IPS-18a (cell line): ENCODE results near the gene DENND1A.

ENCODE experiments used
- H3K27ac ChIP-seq: one replicate; pipeline ENCODE4 v1.5.1; 2013; ENCODE audit warnings: low read length
- H3K27me3 ChIP-seq: one replicate; pipeline ENCODE4 v1.6.1; 2013; ENCODE audit warnings: mild to moderate bottlenecking, low read length; ENCODE audit not compliant: control insufficient read depth, insufficient read depth
- H3K36me3 ChIP-seq: one replicate; pipeline ENCODE4 v1.6.1; 2013; ENCODE audit warnings: low read depth, low read length; ENCODE audit not compliant: control insufficient read depth
- H3K4me1 ChIP-seq: one replicate; pipeline ENCODE4 v1.6.1; 2013; ENCODE audit warnings: low read depth, low read length; ENCODE audit not compliant: control insufficient read depth
- H3K4me3 ChIP-seq: one replicate; pipeline ENCODE4 v1.5.1; 2013; ENCODE audit warnings: low read length
- H3K9ac ChIP-seq: one replicate; pipeline ENCODE4 v1.6.1; 2013; ENCODE audit warnings: mild to moderate bottlenecking, low read length, moderate library complexity
- H3K9me3 ChIP-seq: one replicate; pipeline ENCODE4 v1.6.1; 2013; ENCODE audit warnings: low read depth, low read length; ENCODE audit not compliant: control insufficient read depth

The DENND1A gene

DNA sequence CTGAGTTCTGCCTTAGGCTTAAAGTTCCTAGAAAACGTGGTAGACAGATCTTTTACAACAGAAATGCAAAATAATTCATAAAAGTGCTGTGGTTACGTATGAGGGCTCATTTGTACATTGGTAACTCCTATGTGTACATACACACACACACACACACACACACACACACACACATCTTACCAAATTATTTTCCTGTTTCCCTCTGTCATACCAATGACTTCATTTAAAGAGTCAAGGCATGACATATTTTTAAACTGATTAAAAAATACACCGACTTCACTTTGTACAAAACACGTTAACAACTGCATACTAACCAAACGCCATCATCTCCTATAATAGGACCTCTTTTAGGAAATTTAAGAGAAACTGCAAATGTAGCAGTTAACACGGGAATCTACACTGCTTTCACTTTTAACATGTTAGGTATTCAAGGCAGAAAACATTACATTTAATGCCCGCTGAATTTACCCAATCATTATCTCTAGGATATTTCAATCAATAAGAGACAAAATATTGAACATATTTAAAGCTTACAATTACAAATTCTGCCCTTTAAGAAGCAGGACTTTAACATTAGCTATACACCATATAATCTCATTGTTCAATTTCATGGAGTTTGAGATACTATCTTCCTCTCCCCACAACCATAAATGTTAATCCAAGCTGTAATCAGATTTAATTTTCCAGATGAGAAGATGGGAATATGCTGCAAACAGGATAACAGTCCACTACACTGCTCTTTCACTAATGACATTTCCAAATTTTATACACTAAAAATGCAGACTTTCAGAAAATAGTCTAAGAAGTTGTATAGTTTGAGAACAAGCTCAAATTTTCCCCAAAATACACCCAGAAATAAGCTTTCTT, 133.1 kb downstream of the DENND1A start:
- Histone ChIP-seq H3K4me1 (peaks cover 26% of the 10 kb centered on the region), H3K27ac (no peak overlapping the region), H3K36me3 (no peaks in the 10 kb centered on the region), H3K4me3 (no peak overlapping the region), H3K27me3 (no peaks in the 10 kb centered on the region), H3K9ac (no peak overlapping the region), H3K9me3 (no peaks in the 10 kb centered on the region)

DNA sequence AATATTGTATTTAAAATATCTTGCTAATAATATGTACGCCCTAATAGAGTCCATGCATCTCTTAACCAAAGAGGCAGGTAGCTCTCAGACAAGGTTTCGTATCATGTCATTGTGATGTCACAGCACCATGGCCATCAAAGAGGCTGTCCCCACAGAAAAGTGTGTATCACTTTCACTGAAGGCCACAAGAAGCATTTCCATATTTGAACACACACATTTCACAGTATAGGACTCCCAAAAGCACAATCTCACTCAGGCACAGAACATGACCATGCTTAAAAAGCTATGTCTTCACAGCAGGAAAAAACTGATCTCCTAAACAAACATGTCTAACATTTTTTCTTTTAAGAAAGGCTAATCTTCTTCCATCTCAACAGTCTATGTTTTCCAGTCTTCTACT, 133.8 kb downstream of the DENND1A start:
- H3K9ac ChIP-seq, result no peak overlapping the region
- no peaks in the 10 kb centered on the region for H3K27me3 ChIP-seq
- peaks cover 24% of the 10 kb centered on the region for H3K4me1 ChIP-seq
- H3K27ac ChIP-seq, result no peak overlapping the region
- no peaks in the 10 kb centered on the region for H3K36me3 ChIP-seq
- H3K9me3 ChIP-seq, result no peaks in the 10 kb centered on the region
- H3K4me3 ChIP-seq, result no peak overlapping the region

DNA sequence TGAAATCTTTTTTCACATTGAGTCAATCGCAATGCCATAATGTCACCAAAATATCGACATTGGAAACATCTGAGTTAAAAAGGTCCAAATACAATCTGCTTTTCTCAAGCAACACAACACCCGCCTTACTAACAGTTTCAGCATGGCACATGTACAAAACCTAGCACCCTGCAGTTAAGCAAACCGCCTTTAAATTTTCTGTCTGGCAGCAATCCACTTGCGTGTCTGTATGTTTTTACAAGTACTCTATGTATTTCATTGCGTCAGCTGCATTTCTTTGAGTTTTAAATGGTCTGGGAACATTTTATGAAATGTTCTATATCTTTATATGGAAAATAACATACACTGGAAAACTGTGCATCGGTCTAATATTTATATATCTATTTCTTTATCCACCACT, 134.6 kb downstream of the DENND1A start:
- Histone ChIP-seq H3K36me3 (no peaks in the 10 kb centered on the region), H3K9me3 (no peaks in the 10 kb centered on the region), H3K4me3 (no peak overlapping the region), H3K27me3 (no peaks in the 10 kb centered on the region), H3K4me1 (peaks cover 18% of the 10 kb centered on the region), H3K9ac (no peak overlapping the region), H3K27ac (no peak overlapping the region)

DNA sequence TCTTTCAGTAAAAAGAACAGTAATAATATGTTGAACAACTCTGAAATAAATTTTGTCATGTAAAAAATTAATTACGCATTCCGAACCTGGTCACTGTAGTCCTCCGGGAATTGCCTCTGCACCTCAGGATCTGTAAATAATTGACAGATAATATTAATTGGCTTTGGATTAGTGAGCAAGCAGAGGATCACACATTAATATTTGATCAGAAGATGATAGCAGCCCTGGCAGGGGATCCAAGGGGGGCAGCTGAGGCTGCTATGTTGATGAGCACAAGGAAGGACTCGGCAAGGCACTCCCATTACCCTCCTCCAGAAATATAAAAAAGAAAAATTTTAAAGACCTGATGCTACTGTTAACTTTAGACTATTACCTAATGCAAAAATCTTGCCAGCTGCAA, 137.4 kb downstream of the DENND1A start:
- no peaks in the 10 kb centered on the region for H3K27me3 ChIP-seq
- H3K4me3 ChIP-seq, result no peak overlapping the region
- H3K9me3 ChIP-seq, result no peaks in the 10 kb centered on the region
- peaks cover 4% of the 10 kb centered on the region for H3K4me1 ChIP-seq
- no peaks in the 10 kb centered on the region for H3K36me3 ChIP-seq
- H3K9ac ChIP-seq, result no peak overlapping the region
- no peak overlapping the region for H3K27ac ChIP-seq

DNA sequence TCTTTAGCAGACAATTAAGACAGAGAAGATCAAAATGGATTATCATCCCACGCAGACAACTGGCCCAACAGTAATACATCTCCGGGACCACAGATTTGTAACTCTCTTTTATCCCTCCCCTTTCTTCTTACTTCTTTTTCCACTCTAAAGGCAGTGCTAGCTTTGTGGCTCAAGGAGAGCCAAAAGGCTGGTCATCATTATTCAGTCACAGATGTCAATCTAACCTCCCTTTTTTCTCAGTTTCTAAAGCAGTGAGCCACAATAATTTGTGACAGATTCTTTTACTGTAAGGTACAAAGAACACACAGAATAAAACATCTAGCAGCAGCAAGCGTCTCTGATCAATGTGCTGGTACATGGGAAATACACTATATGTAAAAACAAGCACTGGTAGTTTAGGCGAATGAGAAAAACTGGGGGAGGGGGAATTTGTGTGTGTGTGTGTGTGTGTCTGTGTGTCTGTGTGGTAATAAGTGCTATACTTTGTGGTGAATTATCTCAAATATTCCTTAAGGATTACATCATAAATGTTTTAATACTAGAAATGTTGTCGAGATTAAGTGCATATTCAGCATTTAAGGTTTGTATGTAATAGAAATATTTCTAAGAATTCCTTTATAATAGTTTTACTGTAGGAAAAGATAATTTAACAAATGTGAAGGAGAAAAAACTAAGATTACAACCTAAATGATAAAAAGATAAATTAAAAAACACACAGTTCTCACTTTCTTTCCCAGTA, 140.2 kb downstream of the DENND1A start:
- Histone ChIP-seq H3K27ac (no peak overlapping the region), H3K9me3 (no peaks in the 10 kb centered on the region), H3K4me1 (peaks cover 4% of the 10 kb centered on the region), H3K27me3 (no peaks in the 10 kb centered on the region), H3K36me3 (no peaks in the 10 kb centered on the region), H3K9ac (no peak overlapping the region), H3K4me3 (no peak overlapping the region)

DNA sequence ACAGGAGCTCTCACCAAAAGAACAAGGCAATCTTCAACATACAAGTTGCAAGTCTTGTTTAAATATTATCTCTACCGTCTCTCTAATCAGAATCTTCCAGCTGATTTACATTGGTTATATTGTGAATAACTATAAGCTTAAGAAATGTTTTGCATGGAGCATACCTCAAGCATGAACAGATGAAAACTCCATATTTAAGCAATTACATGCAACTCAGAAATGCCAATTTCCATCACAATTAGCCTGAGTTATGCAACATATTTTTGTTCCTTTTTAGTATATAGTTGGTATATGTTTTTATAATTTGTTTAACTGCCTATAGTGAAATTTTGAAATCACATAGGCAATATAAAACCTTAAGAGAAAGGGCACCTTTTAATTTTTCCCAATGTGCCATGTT, 142.5 kb downstream of the DENND1A start:
- Histone ChIP-seq H3K27ac (no peak overlapping the region), H3K9ac (no peak overlapping the region), H3K36me3 (no peaks in the 10 kb centered on the region), H3K9me3 (no peaks in the 10 kb centered on the region), H3K4me1 (peaks cover 4% of the 10 kb centered on the region), H3K4me3 (no peak overlapping the region), H3K27me3 (no peaks in the 10 kb centered on the region)

DNA sequence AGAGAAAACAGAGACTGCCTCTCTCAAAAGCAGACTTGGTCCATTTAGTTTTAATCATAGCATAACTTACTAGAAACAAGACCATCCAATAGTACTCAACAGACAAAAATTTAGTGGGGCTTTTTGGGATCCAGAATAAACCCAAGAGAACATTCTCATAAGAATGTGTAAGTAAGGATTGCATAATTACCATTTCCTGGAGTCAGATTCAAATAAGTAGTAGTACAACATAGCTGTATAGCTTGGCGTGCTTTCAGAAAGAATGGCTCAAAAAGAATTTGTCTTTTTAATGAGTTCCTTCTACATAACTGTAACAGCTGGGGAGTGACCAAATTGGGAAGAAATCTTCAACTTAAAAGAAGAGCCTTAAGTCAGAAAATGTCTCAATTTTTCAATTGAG, 145.4 kb downstream of the DENND1A start:
- no peaks in the 10 kb centered on the region for H3K9me3 ChIP-seq
- H3K27ac ChIP-seq, result no peak overlapping the region
- H3K4me1 ChIP-seq, result no peaks in the 10 kb centered on the region
- H3K36me3 ChIP-seq, result no peaks in the 10 kb centered on the region
- H3K9ac ChIP-seq, result no peak overlapping the region
- no peaks in the 10 kb centered on the region for H3K27me3 ChIP-seq
- H3K4me3 ChIP-seq, result no peak overlapping the region

DNA sequence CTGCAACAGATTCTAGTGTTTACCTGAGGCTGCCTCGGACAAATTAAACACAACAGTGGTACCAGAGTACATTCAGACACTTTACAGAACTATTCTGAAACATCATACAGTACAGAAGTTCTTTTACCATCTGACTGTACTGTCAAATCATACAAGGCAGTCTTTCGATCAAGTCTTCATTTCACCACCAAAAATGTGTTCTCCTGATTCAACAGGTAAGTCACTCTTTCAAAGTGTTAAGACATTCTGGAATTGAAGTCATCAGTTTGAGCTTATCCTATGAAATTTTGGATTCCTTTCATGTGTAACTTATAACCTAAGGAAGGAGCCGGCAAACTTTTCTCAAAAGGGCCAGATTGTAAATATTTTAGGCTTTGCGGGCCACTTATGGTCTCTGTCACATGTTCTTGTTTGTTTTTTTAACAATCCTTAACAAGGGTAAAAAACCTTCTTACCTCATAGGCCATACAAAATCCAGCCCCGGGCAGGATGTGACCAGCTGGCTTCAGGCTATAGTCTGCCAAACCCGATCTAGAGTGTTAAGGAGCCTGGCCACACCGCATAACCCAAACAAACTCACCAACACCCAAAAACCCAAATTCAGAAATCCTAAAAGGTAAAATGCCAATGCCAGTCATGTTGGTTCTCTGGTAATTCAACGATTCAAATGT, 151.6 kb downstream of the DENND1A start:
- Histone ChIP-seq H3K27ac (no peak overlapping the region), H3K4me3 (no peak overlapping the region)

DNA sequence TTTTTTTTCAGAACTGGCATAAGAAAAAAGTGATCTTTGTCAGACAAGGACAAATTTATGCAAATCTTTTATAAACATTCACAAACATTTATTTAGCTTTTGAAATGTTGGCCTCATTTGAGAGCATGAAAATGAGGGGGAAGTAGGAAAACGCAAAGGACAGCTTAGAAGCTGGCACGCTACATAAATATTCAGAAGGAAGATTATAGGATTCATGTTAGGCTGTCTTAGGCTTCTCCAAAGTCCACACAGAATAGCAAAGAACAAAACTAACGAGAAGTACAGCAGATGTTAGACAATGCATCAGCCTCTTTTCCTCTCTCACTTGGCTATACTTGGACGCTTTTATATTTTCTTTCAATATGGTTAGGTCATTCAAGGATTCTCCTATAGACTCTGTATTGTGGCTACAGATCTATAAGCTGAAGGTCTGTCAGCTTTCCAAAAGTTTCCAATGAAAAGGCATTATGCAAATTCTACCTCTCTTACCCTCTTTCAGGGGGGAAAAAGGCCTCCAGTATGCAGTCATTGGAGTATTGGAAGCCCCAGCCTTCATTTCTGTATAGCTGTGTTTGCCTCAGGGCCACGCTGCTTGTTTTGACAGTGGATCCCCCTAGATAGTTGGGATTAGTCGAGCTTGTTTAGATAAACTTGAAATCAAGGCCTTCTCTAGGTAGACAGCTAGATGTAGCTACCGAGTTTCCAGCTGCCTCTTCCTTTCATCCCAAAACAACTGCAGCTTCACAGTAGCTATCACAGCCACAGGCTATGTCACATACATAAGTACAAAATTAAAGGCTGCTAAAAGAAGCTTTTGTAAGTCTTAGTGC, 153.0 kb downstream of the DENND1A start:
- Histone ChIP-seq H3K27ac (no peak overlapping the region), H3K9ac (no peak overlapping the region), H3K27me3 (no peaks in the 10 kb centered on the region), H3K36me3 (no peaks in the 10 kb centered on the region), H3K4me1 (peaks cover 25% of the 10 kb centered on the region), H3K4me3 (no peak overlapping the region), H3K9me3 (no peaks in the 10 kb centered on the region)

More for the DNA sequence above, 151.6 kb downstream of the DENND1A start:
- Histone ChIP-seq H3K4me1 (peaks cover 17% of the 10 kb centered on the region), H3K36me3 (no peaks in the 10 kb centered on the region), H3K9me3 (no peaks in the 10 kb centered on the region), H3K27me3 (no peaks in the 10 kb centered on the region), H3K9ac (no peak overlapping the region)

DNA sequence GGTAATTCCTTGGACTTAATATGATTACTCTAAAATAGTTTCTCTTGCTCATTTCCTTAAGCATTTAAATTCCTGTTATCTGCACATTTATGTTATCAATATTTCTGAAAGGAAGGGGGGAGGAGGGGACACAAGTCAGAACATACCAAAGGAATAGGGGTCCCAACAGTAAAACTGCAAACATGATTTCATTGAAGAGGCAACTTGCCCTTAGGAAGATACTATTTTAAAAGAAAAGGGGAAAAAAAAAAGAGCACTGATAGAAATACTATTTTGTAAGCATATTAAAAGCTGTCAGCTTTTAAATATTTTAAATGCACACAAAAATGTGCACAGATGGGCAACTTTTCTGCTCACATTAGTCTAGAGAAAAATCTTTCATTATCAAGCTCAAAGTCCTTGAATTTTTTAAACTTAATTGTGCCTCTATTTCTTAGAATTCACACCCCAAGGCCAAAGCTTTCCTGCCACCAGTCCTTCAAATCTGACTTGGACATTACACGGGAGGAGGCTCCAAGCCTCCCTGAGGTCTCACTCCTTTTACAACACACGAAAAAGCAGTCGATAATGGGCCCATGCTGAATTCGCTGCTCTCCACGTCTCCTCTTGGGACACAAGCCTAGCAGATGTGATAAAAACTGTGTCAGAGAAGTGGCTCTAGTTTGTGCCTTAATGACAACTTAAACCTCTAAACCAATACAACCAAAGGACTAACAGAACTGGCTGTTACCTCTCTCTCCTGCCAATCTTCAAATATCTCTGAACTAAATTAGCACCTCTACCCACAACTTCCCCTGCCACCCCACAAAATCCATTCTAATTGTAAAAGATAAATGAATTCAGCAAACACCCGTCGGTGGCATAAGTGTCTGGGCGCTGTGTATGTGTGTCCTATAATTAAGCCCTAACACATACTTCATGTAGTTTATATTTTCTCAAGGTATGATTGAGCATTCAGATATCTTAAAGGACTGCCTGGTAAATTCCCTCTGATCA, 154.3 kb downstream of the DENND1A start:
- Histone ChIP-seq H3K27me3 (no peaks in the 10 kb centered on the region), H3K9me3 (no peaks in the 10 kb centered on the region), H3K36me3 (no peaks in the 10 kb centered on the region), H3K27ac (no peak overlapping the region), H3K4me1 (peaks cover 30% of the 10 kb centered on the region), H3K4me3 (no peak overlapping the region), H3K9ac (no peak overlapping the region)
